Sigmoid colon (tissue), 4 donors: ENCODE measurements around the gene SLX4IP.

Source experiments
- EP300 ChIP-seq, 4 donors: sonication (generic); formaldehyde crosslinking; IDR thresholded peaks; one replicate each; pipeline ENCODE4 v1.6.1; 2017; ENCODE audit warnings: antibody characterized with exemption in 4 of 4
- POLR2A ChIP-seq, 2 donors: fragments of 450-650 bp; IDR thresholded peaks; one replicate each; pipeline ENCODE4 v1.6.1; 2016; ENCODE audit warnings: antibody characterized with exemption in 2 of 2, mild to moderate bottlenecking in 2 of 2, moderate library complexity in 2 of 2
- POLR2AphosphoS5 ChIP-seq, 4 donors: sonication (generic); formaldehyde crosslinking; IDR thresholded peaks; one replicate each; pipeline ENCODE4 v1.6.1; 2017; ENCODE audit warnings: antibody characterized with exemption in 4 of 4
- TF ChIP-seq, protein P1 (sequence below), 4 experiments: fragments of 450-650 bp in 3 of 4; fragments of 200-600 bp in 1 of 4; IDR thresholded peaks; one replicate each; pipeline ENCODE4 v1.5.1; 2016 to 2019; ENCODE audit warnings: antibody characterized with exemption in 4 of 4, mild to moderate bottlenecking in 3 of 4, moderate library complexity in 2 of 4

DNA sequence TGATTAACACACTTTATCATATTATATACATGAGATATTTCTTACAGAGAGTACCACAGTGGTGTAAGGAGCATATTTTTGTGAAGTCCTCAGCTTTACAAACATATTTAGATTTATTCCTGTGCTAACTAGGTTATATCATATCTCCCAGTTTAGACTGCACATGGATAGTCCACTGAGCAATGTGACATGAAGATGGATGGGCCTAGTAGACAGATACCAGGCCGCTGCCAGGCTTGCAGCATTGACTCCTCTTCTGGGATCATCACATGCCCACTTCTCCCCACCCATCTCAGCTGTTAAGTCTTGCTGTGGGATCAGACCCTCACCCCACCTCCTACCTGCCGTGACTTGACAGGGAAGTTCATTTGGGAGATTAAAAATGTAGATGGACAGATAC lies 95.8 kb downstream of the SLX4IP start:
- TF ChIP-seq, protein P1, sequence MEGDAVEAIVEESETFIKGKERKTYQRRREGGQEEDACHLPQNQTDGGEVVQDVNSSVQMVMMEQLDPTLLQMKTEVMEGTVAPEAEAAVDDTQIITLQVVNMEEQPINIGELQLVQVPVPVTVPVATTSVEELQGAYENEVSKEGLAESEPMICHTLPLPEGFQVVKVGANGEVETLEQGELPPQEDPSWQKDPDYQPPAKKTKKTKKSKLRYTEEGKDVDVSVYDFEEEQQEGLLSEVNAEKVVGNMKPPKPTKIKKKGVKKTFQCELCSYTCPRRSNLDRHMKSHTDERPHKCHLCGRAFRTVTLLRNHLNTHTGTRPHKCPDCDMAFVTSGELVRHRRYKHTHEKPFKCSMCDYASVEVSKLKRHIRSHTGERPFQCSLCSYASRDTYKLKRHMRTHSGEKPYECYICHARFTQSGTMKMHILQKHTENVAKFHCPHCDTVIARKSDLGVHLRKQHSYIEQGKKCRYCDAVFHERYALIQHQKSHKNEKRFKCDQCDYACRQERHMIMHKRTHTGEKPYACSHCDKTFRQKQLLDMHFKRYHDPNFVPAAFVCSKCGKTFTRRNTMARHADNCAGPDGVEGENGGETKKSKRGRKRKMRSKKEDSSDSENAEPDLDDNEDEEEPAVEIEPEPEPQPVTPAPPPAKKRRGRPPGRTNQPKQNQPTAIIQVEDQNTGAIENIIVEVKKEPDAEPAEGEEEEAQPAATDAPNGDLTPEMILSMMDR (IDR thresholded peaks at IDR 0.05): no peak
- TF ChIP-seq POLR2A (IDR thresholded peaks at IDR 0.05) (no peak), EP300 (IDR thresholded peaks at IDR 0.05) (no peak), POLR2AphosphoS5 (IDR thresholded peaks at IDR 0.05) (no peak)
